Peyer's patch (tissue), 4 donors: ENCODE results near the gene KDM2A. TPM values are rescaled to one million over a fixed set of nuclear protein-coding genes. Genes with fewer than 3 reads are reported as not detected.
"Not testable (repeated sequence)": the region's sequence is repeated elsewhere in the genome, so short reads cannot be mapped to it uniquely, and the experiment has no call there.

Experiments
- DNase-seq, 3 donors: peaks; one replicate each; pipeline ENCODE4 v3.0.0-alpha.2; 2017 to 2019
- H3K27ac ChIP-seq, 4 donors: fragments of 200-600 bp; sonication (generic); one replicate each; pipeline ENCODE4 v1.5.1; 2016 to 2019
- H3K27me3 ChIP-seq, 2 donors: fragments of 200-600 bp; sonication (generic); one replicate each; pipeline ENCODE4 v1.5.1; 2019
- H3K36me3 ChIP-seq, 3 donors: fragments of 200-600 bp; sonication (generic); one replicate each; pipeline ENCODE4 v1.5.1; 2016 to 2019
- H3K4me1 ChIP-seq, 4 donors: fragments of 200-600 bp; sonication (generic); one replicate each; pipeline ENCODE4 v1.5.1; 2016 to 2019
- H3K4me3 ChIP-seq, 4 donors: fragments of 200-600 bp; sonication (generic); 1 replicate in 3 of 4; 2 replicates in 1 of 4; pipeline ENCODE4 v1.5.1; 2016 to 2019; ENCODE audit warnings: mild to moderate bottlenecking in 1 of 4
- H3K9me3 ChIP-seq, 4 donors: fragments of 200-600 bp; sonication (generic); one replicate each; pipeline ENCODE4 v1.5.1; 2016 to 2019; ENCODE audit warnings: mild to moderate bottlenecking in 1 of 4
- CTCF ChIP-seq, 6 experiments: fragments of 450-650 bp in 4 of 6; fragments of 200-600 bp in 2 of 6; sonication (generic) in 1 of 6; IDR thresholded peaks; one replicate each; pipeline ENCODE4 v1.5.1; 2017 to 2019; ENCODE audit warnings: antibody characterized with exemption in 6 of 6, mild to moderate bottlenecking in 3 of 6, moderate library complexity in 1 of 6
- POLR2A ChIP-seq, 2 donors: fragments of 450-650 bp; IDR thresholded peaks; one replicate each; pipeline ENCODE4 v1.5.1; 2017; ENCODE audit warnings: antibody characterized with exemption in 2 of 2, mild to moderate bottlenecking in 2 of 2, moderate library complexity in 2 of 2
- total RNA-seq, 4 donors: library from RNA; depleted of rRNA; stranded (reverse); fragments of >200 nt; gene quantifications; one replicate each; pipeline ENCODE4 v1.1.0, GENCODE V29; 2016

Gene KDM2A
- total RNA-seq, 4 donors from 2014 or later = 76.7 to 225 (median 105) TPM

- peaks cover 0 to 20% (median 0%) of the 10 kb centered on the region in 4 donors for H3K4me1 ChIP-seq
Observed at GRCh38 chr11:67195971-67196456, 77.0 kb downstream of the KDM2A start.

GRCh38 chr11:67197606-67198005 is 78.5 kb downstream of the KDM2A start:
- Histone ChIP-seq H3K4me3 (no peak overlapping the region), H3K9me3 (no peaks in the 10 kb centered on the region), H3K4me1 (peaks cover 0 to 20% (median 0%) of the 10 kb centered on the region in 4 donors), H3K27me3 (no peaks in the 10 kb centered on the region), H3K27ac (no peak overlapping the region), H3K36me3 (peaks cover 0 to 35% (median 0%) of the 10 kb centered on the region in 3 donors)
- TF ChIP-seq POLR2A (IDR thresholded peaks at IDR 0.05) (no peak), CTCF (IDR thresholded peaks at IDR 0.05) (no peak)
- DNase-seq = no peak

More at GRCh38 chr11:67195971-67196456, 77.0 kb downstream of the KDM2A start:
- DNase-seq = peak in 2 of 3 donors; percentile 52 to 53
- Histone ChIP-seq H3K9me3 (no peaks in the 10 kb centered on the region), H3K27ac (peak overlapping the region in 2 of 4 donors; percentile 2 to 75), H3K27me3 (no peaks in the 10 kb centered on the region), H3K36me3 (peaks cover 0 to 31% (median 0%) of the 10 kb centered on the region in 3 donors), H3K4me3 (no peak overlapping the region)
- TF ChIP-seq POLR2A (IDR thresholded peaks at IDR 0.05) (no peak), CTCF (IDR thresholded peaks at IDR 0.05) (peak in 1 of 6 experiments; percentile 4)

GRCh38 chr11:67198781-67199180 is 79.7 kb downstream of the KDM2A start:
- DNase-seq, H3K4me3 ChIP-seq, H3K9me3 ChIP-seq, H3K27ac ChIP-seq, H3K27me3 ChIP-seq: not testable (repeated sequence)
- peaks cover 0 to 20% (median 0%) of the 10 kb centered on the region in 4 donors for H3K4me1 ChIP-seq
- peaks cover 0 to 37% (median 0%) of the 10 kb centered on the region in 3 donors for H3K36me3 ChIP-seq

- Histone ChIP-seq H3K9me3 (no peaks in the 10 kb centered on the region), H3K36me3 (peaks cover 0 to 27% (median 0%) of the 10 kb centered on the region in 3 donors), H3K27ac (no peak overlapping the region), H3K4me3 (no peak overlapping the region), H3K4me1 (peaks cover 0 to 19% (median 0%) of the 10 kb centered on the region in 4 donors), H3K27me3 (no peaks in the 10 kb centered on the region)
- TF ChIP-seq POLR2A (IDR thresholded peaks at IDR 0.05) (no peak), CTCF (IDR thresholded peaks at IDR 0.05) (no peak)
- DNase-seq = no peak
Observed at GRCh38 chr11:67199751-67200150, 80.7 kb downstream of the KDM2A start.

GRCh38 chr11:67202028-67202427 is 83.0 kb downstream of the KDM2A start:
- no peak for DNase-seq
- TF ChIP-seq CTCF (IDR thresholded peaks at IDR 0.05) (no peak), POLR2A (IDR thresholded peaks at IDR 0.05) (no peak)
- H3K9me3 ChIP-seq = no peaks in the 10 kb centered on the region
- no peaks in the 10 kb centered on the region for H3K4me1 ChIP-seq
- H3K27me3 ChIP-seq = no peaks in the 10 kb centered on the region
- no peak overlapping the region for H3K27ac ChIP-seq
- H3K36me3 ChIP-seq = peaks cover 0 to 25% (median 0%) of the 10 kb centered on the region in 3 donors
- H3K4me3 ChIP-seq = no peak overlapping the region

GRCh38 chr11:67204822-67205221 is 85.8 kb downstream of the KDM2A start:
- Histone ChIP-seq H3K27ac (no peak overlapping the region), H3K27me3 (no peaks in the 10 kb centered on the region), H3K36me3 (peaks cover 0 to 50% (median 0%) of the 10 kb centered on the region in 3 donors), H3K4me1 (no peaks in the 10 kb centered on the region), H3K9me3 (no peaks in the 10 kb centered on the region), H3K4me3 (no peak overlapping the region)
- DNase-seq = no peak
- no peak for TF ChIP-seq CTCF (IDR thresholded peaks at IDR 0.05)
- TF ChIP-seq POLR2A (IDR thresholded peaks at IDR 0.05) = no peak

- H3K27me3 ChIP-seq, DNase-seq, H3K27ac ChIP-seq, H3K4me3 ChIP-seq, H3K4me1 ChIP-seq, H3K9me3 ChIP-seq: not testable (repeated sequence)
- H3K36me3 ChIP-seq = peaks cover 0 to 44% (median 0%) of the 10 kb centered on the region in 3 donors
Observed at GRCh38 chr11:67209222-67209621, 90.2 kb downstream of the KDM2A start.
